Measurements from ENCODE around the gene FHL2. TPM values are rescaled to one million over a fixed set of nuclear protein-coding genes. Genes with fewer than 3 reads are reported as not detected.

The FHL2 gene
- total and polyA plus RNA-seq, 9 of the 15 experiments (the other 6 are each of a cell fraction or from before 2014, with no cell fraction given), result 7.5 to 33.1 (median 23.9) TPM

- TF ChIP-seq ELK3 (CRISPR knock-in tag; IDR thresholded peaks at IDR 0.05), result no peak
- TF ChIP-seq HDAC8 (tag; IDR thresholded peaks at IDR 0.05), result no peak
- TF ChIP-seq ZNF717 (CRISPR knock-in tag; IDR thresholded peaks at IDR 0.05), result no peak
- no peak for TF ChIP-seq POU5F1 (IDR thresholded peaks at IDR 0.05; ENCODE audit: borderline replicate concordance, low read depth, low read length, partially characterized antibody)
- TF ChIP-seq FOXA3 (CRISPR knock-in tag; conservative IDR thresholded peaks at IDR 0.05 in 1 of 2, IDR thresholded peaks at IDR 0.05 in 1 of 2), result no peak
- TF ChIP-seq HDAC1 (IDR thresholded peaks at IDR 0.05), result no peak
- TF ChIP-seq ZNF134 (CRISPR knock-in tag; conservative IDR thresholded peaks at IDR 0.05), result no peak
- no peak for TF ChIP-seq THRAP3 (IDR thresholded peaks at IDR 0.05; ENCODE audit: borderline replicate concordance)
- TF ChIP-seq ZNF785 (CRISPR knock-in tag; IDR thresholded peaks at IDR 0.05), result no peak
- TF ChIP-seq KLF1 (tag; IDR thresholded peaks at IDR 0.05), result no peak
- TF ChIP-seq NELFE (IDR thresholded peaks at IDR 0.05; ENCODE audit: insufficient read depth, insufficient read length), result no peak
- no peak for TF ChIP-seq FOXJ3 (CRISPR knock-in tag; IDR thresholded peaks at IDR 0.05)
- TF ChIP-seq, protein P1, sequence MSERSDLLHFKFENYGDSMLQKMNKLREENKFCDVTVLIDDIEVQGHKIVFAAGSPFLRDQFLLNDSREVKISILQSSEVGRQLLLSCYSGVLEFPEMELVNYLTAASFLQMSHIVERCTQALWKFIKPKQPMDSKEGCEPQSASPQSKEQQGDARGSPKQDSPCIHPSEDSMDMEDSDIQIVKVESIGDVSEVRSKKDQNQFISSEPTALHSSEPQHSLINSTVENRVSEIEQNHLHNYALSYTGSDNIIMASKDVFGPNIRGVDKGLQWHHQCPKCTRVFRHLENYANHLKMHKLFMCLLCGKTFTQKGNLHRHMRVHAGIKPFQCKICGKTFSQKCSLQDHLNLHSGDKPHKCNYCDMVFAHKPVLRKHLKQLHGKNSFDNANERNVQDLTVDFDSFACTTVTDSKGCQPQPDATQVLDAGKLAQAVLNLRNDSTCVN (CRISPR knock-in tag; IDR thresholded peaks at IDR 0.05), result no peak
- TF ChIP-seq E2F6 (IDR thresholded peaks at IDR 0.05; ENCODE audit: borderline replicate concordance in 1 of 2, extremely low read depth in 1 of 2, insufficient read depth in 1 of 2, insufficient read length in 1 of 2, low read depth in 1 of 2, low read length in 1 of 2, poor library complexity in 1 of 2, severe bottlenecking in 1 of 2), result no peak
- TF ChIP-seq MTA3 (IDR thresholded peaks at IDR 0.05; ENCODE audit: borderline replicate concordance), result no peak; the same call in 1 of the 2 replicates
- TF ChIP-seq ZNF239 (CRISPR knock-in tag; IDR thresholded peaks at IDR 0.05), result peak; percentile 21; the same call in 1 of the 2 replicates
- TF ChIP-seq GTF2F1 (IDR thresholded peaks at IDR 0.05; ENCODE audit: low read depth, low read length), result no peak
- TF ChIP-seq NCOA6 (IDR thresholded peaks at IDR 0.05), result no peak
- no peak for TF ChIP-seq NR2F6 (CRISPR knock-in tag; IDR thresholded peaks at IDR 0.05)
- TF ChIP-seq, protein P2, sequence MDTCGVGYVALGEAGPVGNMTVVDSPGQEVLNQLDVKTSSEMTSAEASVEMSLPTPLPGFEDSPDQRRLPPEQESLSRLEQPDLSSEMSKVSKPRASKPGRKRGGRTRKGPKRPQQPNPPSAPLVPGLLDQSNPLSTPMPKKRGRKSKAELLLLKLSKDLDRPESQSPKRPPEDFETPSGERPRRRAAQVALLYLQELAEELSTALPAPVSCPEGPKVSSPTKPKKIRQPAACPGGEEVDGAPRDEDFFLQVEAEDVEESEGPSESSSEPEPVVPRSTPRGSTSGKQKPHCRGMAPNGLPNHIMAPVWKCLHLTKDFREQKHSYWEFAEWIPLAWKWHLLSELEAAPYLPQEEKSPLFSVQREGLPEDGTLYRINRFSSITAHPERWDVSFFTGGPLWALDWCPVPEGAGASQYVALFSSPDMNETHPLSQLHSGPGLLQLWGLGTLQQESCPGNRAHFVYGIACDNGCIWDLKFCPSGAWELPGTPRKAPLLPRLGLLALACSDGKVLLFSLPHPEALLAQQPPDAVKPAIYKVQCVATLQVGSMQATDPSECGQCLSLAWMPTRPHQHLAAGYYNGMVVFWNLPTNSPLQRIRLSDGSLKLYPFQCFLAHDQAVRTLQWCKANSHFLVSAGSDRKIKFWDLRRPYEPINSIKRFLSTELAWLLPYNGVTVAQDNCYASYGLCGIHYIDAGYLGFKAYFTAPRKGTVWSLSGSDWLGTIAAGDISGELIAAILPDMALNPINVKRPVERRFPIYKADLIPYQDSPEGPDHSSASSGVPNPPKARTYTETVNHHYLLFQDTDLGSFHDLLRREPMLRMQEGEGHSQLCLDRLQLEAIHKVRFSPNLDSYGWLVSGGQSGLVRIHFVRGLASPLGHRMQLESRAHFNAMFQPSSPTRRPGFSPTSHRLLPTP (IDR thresholded peaks at IDR 0.05; ENCODE audit: borderline replicate concordance, extremely low read depth, insufficient read length), result no peak
- no peak for TF ChIP-seq E2F5 (CRISPR knock-in tag; IDR thresholded peaks at IDR 0.05)
Observed at GRCh38 chr2:105438104-105438929, 39.5 kb upstream of the FHL2 start (continued).
